ENCODE results near the gene PSMD1.

PSMD1 gene

DNA sequence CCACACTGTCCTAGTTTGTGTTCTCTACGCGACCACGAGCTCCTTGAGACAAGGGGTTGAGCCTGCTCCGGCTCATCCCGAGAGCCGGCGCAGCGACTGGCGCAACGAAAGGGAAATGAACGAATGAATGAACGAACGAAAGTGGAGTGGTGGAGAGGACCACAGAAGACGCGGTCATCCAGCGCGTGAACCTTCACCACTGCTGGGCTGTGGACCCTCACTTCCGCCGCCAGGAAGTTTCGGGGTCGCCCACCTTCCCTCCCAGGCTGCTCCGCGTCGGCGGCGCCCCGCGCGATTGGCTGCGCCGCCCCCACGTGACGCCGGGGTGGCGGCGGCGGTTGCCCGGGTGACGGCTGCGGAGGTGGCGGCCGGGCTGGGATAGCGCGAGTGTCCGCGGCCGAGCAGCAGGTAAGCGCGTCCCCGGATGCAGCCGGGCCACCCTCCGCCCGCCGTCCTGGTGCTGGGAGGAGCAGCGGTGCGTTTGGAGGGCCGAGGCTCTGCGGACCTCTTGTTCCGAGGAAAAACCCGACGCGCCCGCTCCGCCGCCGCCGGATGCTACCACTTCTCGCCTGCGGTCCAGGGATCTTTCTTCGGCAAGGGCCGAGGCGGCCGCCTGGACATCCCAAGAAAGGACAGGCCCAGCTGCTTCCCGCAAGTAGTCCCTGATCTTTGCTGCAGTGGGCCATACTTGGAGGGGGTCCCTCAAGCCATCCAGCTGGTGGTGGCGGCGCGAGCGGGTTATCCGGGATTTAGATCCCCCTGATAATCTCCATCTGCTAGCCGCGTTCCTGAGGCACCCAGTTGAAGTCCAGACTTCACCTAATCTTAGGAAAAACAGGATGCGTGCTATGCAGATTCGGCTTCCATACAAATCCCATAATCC lies 141.9 kb downstream of the PSMD1 start, which contains the start of gene ARMC9 (continued):
- no peak for TF ChIP-seq ZNF132 (tag by site-specific recombination; IDR thresholded peaks at IDR 0.05; ENCODE audit: borderline replicate concordance)
- TF ChIP-seq ZNF473 (tag by site-specific recombination; IDR thresholded peaks at IDR 0.05), result no peak
- no peak for TF ChIP-seq MZF1 (tag by site-specific recombination; IDR thresholded peaks at IDR 0.05; ENCODE audit: borderline replicate concordance)
- TF ChIP-seq ZNF133 (tag by site-specific recombination; IDR thresholded peaks at IDR 0.05), result no peak
- no peak for TF ChIP-seq ZNF548 (tag by site-specific recombination; IDR thresholded peaks at IDR 0.05)
- TF ChIP-seq ZBTB1 (tag by site-specific recombination; IDR thresholded peaks at IDR 0.05), result no peak
- TF ChIP-seq, protein P1, sequence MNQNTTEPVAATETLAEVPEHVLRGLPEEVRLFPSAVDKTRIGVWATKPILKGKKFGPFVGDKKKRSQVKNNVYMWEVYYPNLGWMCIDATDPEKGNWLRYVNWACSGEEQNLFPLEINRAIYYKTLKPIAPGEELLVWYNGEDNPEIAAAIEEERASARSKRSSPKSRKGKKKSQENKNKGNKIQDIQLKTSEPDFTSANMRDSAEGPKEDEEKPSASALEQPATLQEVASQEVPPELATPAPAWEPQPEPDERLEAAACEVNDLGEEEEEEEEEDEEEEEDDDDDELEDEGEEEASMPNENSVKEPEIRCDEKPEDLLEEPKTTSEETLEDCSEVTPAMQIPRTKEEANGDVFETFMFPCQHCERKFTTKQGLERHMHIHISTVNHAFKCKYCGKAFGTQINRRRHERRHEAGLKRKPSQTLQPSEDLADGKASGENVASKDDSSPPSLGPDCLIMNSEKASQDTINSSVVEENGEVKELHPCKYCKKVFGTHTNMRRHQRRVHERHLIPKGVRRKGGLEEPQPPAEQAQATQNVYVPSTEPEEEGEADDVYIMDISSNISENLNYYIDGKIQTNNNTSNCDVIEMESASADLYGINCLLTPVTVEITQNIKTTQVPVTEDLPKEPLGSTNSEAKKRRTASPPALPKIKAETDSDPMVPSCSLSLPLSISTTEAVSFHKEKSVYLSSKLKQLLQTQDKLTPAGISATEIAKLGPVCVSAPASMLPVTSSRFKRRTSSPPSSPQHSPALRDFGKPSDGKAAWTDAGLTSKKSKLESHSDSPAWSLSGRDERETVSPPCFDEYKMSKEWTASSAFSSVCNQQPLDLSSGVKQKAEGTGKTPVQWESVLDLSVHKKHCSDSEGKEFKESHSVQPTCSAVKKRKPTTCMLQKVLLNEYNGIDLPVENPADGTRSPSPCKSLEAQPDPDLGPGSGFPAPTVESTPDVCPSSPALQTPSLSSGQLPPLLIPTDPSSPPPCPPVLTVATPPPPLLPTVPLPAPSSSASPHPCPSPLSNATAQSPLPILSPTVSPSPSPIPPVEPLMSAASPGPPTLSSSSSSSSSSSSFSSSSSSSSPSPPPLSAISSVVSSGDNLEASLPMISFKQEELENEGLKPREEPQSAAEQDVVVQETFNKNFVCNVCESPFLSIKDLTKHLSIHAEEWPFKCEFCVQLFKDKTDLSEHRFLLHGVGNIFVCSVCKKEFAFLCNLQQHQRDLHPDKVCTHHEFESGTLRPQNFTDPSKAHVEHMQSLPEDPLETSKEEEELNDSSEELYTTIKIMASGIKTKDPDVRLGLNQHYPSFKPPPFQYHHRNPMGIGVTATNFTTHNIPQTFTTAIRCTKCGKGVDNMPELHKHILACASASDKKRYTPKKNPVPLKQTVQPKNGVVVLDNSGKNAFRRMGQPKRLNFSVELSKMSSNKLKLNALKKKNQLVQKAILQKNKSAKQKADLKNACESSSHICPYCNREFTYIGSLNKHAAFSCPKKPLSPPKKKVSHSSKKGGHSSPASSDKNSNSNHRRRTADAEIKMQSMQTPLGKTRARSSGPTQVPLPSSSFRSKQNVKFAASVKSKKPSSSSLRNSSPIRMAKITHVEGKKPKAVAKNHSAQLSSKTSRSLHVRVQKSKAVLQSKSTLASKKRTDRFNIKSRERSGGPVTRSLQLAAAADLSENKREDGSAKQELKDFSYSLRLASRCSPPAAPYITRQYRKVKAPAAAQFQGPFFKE (tag by site-specific recombination; IDR thresholded peaks at IDR 0.05; ENCODE audit: borderline replicate concordance), result no peak
- TF ChIP-seq HOXD13 (CRISPR knock-in tag; IDR thresholded peaks at IDR 0.05; ENCODE audit: borderline replicate concordance), result no peak
- TF ChIP-seq, protein P2, sequence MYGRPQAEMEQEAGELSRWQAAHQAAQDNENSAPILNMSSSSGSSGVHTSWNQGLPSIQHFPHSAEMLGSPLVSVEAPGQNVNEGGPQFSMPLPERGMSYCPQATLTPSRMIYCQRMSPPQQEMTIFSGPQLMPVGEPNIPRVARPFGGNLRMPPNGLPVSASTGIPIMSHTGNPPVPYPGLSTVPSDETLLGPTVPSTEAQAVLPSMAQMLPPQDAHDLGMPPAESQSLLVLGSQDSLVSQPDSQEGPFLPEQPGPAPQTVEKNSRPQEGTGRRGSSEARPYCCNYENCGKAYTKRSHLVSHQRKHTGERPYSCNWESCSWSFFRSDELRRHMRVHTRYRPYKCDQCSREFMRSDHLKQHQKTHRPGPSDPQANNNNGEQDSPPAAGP (tag by site-specific recombination; IDR thresholded peaks at IDR 0.05), result 0 out of 2 replicates have a peak, but pooled peaks have one; percentile 45
- TF ChIP-seq ZNF664 (tag by site-specific recombination; IDR thresholded peaks at IDR 0.05), result no peak
- TF ChIP-seq, protein P3, sequence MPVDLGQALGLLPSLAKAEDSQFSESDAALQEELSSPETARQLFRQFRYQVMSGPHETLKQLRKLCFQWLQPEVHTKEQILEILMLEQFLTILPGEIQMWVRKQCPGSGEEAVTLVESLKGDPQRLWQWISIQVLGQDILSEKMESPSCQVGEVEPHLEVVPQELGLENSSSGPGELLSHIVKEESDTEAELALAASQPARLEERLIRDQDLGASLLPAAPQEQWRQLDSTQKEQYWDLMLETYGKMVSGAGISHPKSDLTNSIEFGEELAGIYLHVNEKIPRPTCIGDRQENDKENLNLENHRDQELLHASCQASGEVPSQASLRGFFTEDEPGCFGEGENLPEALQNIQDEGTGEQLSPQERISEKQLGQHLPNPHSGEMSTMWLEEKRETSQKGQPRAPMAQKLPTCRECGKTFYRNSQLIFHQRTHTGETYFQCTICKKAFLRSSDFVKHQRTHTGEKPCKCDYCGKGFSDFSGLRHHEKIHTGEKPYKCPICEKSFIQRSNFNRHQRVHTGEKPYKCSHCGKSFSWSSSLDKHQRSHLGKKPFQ (tag by site-specific recombination; IDR thresholded peaks at IDR 0.05), result no peak
- TF ChIP-seq, protein P4, sequence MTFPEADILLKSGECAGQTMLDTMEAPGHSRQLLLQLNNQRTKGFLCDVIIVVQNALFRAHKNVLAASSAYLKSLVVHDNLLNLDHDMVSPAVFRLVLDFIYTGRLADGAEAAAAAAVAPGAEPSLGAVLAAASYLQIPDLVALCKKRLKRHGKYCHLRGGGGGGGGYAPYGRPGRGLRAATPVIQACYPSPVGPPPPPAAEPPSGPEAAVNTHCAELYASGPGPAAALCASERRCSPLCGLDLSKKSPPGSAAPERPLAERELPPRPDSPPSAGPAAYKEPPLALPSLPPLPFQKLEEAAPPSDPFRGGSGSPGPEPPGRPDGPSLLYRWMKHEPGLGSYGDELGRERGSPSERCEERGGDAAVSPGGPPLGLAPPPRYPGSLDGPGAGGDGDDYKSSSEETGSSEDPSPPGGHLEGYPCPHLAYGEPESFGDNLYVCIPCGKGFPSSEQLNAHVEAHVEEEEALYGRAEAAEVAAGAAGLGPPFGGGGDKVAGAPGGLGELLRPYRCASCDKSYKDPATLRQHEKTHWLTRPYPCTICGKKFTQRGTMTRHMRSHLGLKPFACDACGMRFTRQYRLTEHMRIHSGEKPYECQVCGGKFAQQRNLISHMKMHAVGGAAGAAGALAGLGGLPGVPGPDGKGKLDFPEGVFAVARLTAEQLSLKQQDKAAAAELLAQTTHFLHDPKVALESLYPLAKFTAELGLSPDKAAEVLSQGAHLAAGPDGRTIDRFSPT (tag by site-specific recombination; IDR thresholded peaks at IDR 0.05), result no peak
- no peak for TF ChIP-seq ZNF660 (tag by site-specific recombination; IDR thresholded peaks at IDR 0.05)
- no peak for TF ChIP-seq ZNF626 (tag by site-specific recombination; IDR thresholded peaks at IDR 0.05)
- no peak for TF ChIP-seq ZNF654 (tag by site-specific recombination; IDR thresholded peaks at IDR 0.05; ENCODE audit: low read depth)
- peak; percentile 52; the same call in 1 of the 2 replicates for TF ChIP-seq ZNF600 (tag by site-specific recombination; IDR thresholded peaks at IDR 0.05)
- TF ChIP-seq ZNF239 (tag by site-specific recombination; IDR thresholded peaks at IDR 0.05), result no peak
- TF ChIP-seq ZNF214 (tag by site-specific recombination; IDR thresholded peaks at IDR 0.05; ENCODE audit: borderline replicate concordance), result no peak
- no peak for TF ChIP-seq ZNF138 (tag by site-specific recombination; IDR thresholded peaks at IDR 0.05; ENCODE audit: borderline replicate concordance)
- TF ChIP-seq ZBTB7A (tag by site-specific recombination; IDR thresholded peaks at IDR 0.05; ENCODE audit: low read depth), result peak; percentile 89; the same call in 1 of the 2 replicates
- TF ChIP-seq, protein P5, sequence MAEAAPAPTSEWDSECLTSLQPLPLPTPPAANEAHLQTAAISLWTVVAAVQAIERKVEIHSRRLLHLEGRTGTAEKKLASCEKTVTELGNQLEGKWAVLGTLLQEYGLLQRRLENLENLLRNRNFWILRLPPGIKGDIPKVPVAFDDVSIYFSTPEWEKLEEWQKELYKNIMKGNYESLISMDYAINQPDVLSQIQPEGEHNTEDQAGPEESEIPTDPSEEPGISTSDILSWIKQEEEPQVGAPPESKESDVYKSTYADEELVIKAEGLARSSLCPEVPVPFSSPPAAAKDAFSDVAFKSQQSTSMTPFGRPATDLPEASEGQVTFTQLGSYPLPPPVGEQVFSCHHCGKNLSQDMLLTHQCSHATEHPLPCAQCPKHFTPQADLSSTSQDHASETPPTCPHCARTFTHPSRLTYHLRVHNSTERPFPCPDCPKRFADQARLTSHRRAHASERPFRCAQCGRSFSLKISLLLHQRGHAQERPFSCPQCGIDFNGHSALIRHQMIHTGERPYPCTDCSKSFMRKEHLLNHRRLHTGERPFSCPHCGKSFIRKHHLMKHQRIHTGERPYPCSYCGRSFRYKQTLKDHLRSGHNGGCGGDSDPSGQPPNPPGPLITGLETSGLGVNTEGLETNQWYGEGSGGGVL (tag by site-specific recombination; IDR thresholded peaks at IDR 0.05), result no peak
- no peak for TF ChIP-seq ZNF350 (tag by site-specific recombination; IDR thresholded peaks at IDR 0.05)
- TF ChIP-seq, protein P6, sequence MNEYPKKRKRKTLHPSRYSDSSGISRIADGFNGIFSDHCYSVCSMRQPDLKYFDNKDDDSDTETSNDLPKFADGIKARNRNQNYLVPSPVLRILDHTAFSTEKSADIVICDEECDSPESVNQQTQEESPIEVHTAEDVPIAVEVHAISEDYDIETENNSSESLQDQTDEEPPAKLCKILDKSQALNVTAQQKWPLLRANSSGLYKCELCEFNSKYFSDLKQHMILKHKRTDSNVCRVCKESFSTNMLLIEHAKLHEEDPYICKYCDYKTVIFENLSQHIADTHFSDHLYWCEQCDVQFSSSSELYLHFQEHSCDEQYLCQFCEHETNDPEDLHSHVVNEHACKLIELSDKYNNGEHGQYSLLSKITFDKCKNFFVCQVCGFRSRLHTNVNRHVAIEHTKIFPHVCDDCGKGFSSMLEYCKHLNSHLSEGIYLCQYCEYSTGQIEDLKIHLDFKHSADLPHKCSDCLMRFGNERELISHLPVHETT (tag by site-specific recombination; IDR thresholded peaks at IDR 0.05), result no peak
- TF ChIP-seq GLI4 (tag by site-specific recombination; IDR thresholded peaks at IDR 0.05), result no peak
- TF ChIP-seq ZNF529 (tag by site-specific recombination; IDR thresholded peaks at IDR 0.05; ENCODE audit: insufficient replicate concordance), result no peak
